HG03565 (cell line): ENCODE measurements around the gene CHPF.
A peak's percentile ranks its signal among the peaks of the same experiment; 100 is the strongest.

Source experiments
- ATAC-seq: cut with Tn5 transposase; IDR thresholded peaks from one replicate; pipeline ENCODE4 v1.9.1; 2021; ENCODE audit warnings: mild to moderate bottlenecking, moderate library complexity; ENCODE audit not compliant: unreplicated experiment

The CHPF gene

DNA sequence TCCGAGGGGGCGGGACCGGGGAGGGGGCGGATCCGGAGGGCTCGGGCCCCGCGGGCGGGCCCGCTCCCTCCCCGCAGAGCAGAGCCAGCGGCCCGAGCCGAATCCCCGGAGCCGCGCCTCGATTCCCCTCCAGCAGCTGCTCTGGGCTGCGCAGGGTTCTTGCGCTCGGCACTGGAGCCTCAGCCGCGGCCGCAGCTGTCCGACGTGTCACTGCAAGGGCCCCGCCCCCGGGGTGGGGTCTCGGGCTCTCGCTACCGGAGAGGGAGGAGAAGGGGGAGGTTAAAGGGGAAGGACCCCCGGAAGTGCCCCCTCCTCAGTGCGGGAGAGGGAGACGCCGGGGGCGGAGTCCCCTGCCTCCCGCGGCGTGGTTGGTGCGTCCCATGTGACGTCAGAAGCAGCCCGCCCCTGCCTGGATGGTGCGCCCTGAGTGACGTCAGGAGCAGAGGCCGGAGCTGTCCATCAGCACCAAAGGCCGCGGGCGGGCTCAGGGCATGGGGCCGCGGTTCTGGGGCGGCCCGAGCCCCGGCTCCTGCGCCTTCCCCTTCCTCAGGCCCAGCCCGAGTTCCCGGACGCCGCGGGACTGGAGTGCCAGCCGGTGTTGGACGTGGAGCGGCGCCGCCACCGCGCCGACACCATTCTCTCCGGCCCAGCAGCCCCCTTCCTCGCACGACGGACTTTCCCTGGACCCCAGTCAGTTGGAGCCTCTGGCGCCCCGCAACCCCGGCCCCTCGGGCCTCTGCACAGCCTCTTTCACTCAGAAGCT is at the start of gene CHPF, which contains the start of gene TMEM198:
Gene CHPF, minus strand, starts transcription at position 214 of the 763 bp plus-strand sequence. CDS start 271 bp downstream, outside the sequence.
Gene TMEM198, plus strand, starts transcription at position 433 of the 763 bp plus-strand sequence. CDS start 700 bp downstream, outside the sequence.
- peak; percentile 63 for ATAC-seq

- no peak for ATAC-seq
These were observed 49.5 kb upstream of the CHPF start for GRCh38 chr2:219593154-219593553.

GRCh38 chr2:219592736-219593135 is 49.1 kb upstream of the CHPF start:
- ATAC-seq, result no peak

GRCh38 chr2:219591091-219591490 is 47.5 kb upstream of the CHPF start:
- no peak for ATAC-seq

- ATAC-seq, result no peak
These were observed 37.7 kb upstream of the CHPF start for GRCh38 chr2:219581346-219581745.

GRCh38 chr2:219578811-219579613 is 35.4 kb upstream of the CHPF start:
- no peak for ATAC-seq

DNA sequence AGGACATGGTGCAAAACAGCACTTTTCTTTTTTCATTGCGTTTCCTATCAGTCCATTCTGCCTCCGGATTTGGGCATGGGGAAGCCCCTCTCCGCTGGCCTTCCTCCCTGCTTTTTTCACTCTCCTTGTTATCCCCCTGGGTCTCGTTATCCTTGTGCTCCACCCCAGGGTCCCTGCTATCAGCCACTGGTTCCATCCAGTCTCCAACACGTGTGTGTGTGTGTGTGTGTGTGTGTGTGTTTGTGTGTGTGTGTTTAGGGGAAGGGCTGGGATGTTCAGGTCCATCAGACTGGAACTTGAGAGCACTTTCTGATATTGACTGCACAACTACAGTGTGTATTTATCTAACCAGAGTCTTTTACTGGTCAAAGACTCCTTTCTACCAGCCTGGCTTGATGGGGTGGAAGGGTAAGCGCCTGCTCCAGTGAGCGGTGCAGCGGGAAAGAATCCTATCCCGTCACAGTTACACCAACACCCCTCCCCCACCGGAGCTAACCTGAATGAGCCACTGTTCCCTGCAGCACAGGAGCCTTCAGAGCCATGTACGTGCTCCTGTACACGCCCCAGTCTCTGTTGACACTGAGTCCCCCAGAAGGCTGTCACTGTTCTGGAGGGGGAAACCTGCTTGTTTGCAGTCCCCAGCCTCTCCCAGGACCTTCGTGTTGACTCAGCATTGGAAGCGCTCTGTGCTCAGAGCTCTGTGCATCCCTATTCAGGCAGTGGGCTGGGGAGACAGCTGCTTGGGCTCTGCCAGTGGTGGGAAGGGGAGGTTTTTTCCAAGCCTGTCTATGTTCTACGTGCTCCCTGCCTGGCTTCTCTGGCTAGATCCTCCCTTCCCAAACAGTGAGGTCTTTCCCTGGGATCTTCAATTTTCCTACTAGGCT is 33.1 kb upstream of the CHPF start:
- no peak for ATAC-seq

- ATAC-seq, result no peak
These were observed 32.2 kb upstream of the CHPF start for GRCh38 chr2:219575566-219576504.

- no peak for ATAC-seq
These were observed 31.1 kb upstream of the CHPF start for GRCh38 chr2:219574484-219575311.

GRCh38 chr2:219573166-219573565 is 29.6 kb upstream of the CHPF start:
- no peak for ATAC-seq

- ATAC-seq, result no peak
These were observed 28.8 kb upstream of the CHPF start, which contains the start of gene INHA for GRCh38 chr2:219572237-219573001. Gene INHA, plus strand, starts transcription at chr2:219572310. Its CDS starts 65 bp downstream, at chr2:219572375.

- no peak for ATAC-seq
These were observed 28.0 kb upstream of the CHPF start, which contains the start of gene OBSL1 for GRCh38 chr2:219571311-219572236. Gene OBSL1, minus strand, starts transcription at chr2:219571539. Its CDS starts 307 bp downstream, at chr2:219571232.

GRCh38 chr2:219570924-219571310 is 27.3 kb upstream of the CHPF start:
- no peak for ATAC-seq

DNA sequence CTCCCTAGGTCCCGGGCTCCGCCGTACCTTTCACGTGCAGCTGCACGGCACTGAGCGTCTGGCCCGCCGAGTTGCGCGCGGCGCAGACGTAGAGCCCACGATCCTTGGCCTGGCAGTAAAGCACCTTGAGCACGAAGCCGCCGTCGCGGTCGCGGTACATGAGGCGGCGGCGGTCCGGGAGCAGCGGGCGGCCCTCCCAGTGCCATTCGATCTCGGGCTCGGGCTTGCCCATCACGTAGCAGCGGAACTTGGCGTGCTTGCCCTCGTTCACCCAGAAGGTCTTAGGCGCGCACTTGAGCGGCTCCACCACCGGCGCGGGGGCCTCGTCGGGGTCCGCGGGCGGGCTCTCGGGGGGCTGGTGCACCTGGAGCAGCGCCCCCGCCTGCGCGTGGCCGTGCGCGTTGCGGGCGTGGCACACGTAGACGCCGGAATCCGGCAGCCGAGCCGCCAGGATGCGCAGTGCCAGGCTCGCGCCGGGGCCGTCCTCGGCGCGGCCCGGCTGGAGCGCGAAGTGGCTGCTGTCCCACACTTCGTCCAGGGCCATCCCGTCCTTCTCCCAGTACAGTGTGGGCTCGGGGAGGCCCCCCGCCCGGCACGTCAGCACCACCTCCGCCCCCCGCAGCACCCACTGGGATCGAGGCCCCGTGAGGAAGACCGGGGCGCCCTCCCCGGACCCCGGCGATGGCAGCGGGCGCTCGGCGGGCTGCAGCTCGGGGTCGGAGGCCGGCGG is 26.8 kb upstream of the CHPF start:
- no peak for ATAC-seq

GRCh38 chr2:219569635-219570034 is 26.0 kb upstream of the CHPF start:
- no peak for ATAC-seq

GRCh38 chr2:219569041-219569440 is 25.4 kb upstream of the CHPF start:
- no peak for ATAC-seq
